GM18520 (cell line): ENCODE results near the gene ARHGEF16.

Source experiments
- ATAC-seq: cut with Tn5 transposase; IDR thresholded peaks from one replicate; pipeline ENCODE4 v1.9.1; 2021; ENCODE audit not compliant: unreplicated experiment

Gene ARHGEF16

DNA sequence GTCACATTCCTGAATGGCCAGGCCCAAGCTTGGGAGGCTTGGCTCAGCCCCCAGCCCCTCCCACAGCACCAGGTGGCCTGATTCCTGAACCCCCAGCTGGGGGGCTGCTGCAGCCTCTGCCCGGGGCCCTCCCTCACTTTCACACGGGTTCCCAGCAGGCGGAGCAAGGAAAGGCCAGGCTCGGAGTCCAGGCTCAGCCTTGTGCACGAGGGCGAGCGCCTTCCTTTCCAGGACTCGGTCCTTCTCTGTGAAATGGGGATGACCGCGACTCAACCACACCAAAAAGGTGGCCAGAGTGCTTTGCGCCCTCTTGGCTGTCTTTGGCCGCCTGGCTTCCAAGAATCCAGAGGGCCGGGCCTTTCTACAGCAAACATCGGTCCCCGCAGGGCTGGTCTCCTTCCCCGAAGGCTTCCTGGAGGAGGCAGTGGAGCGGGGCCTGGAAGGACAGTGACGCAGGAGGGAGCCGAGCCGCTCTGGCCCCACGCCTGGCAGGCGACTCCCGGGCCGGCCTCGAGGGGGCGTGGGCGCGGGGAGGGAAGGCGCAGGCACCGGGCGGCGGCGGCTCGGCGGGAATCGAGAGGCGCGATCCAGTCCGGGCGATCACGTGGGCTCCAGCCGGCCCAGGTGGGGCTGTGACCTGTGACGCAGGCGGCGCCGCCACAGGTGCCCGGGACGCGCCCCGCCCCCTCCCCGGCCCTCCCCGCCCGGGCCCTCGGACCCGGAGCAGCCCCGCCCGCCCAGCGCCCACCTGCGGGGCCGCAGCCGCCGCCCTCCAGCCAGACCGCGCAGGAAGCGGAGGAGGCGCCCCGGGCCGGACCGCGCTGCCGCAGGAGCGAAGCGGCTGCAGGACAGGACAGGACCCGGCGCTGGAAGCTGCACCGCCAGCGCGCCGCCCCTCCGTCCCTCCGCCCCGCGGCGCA, at the start of gene ARHGEF16:
TSS of gene ARHGEF16 (plus strand) at position 775 of the 920 bp plus-strand sequence. CDS start 8,420 bp downstream, outside the sequence.
- ATAC-seq, result no peak

DNA sequence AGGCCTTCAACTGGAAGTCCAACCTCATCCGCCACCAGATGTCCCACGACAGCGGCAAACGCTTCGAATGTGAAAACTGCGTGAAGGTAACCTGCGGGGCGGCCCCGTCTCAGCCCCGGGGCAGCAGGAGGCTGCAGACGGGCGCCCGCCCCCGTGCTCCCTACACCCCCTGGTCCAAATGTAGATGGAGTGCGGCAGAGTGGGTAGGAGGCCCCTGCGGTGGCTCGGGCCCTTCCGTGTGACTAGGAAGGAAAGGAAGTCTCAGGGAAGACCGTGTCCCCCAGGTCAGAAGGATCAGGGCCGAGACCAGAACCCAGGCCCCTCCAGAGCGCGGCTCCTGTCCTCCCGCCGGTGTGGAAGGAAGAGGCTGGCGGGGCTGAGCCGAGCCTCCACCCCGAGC, 49.7 kb upstream of the ARHGEF16 start:
- no peak for ATAC-seq

DNA sequence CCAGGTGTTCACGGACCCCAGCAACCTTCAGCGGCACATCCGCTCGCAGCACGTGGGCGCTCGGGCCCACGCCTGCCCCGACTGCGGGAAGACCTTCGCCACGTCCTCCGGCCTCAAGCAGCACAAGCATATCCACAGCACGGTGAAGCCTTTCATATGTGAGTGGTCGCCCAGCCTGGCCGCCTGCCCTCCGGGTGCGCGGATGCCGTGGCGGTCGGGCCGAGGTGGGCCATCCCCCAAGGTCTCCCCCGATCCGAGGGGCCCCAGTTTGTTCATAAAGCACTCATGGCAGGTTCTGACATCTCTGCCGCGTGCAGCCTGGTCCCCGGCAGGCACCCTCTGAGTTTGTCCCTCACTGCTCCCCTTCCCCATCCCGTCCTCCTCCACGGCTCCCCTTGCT, 49.0 kb upstream of the ARHGEF16 start:
- no peak for ATAC-seq

DNA sequence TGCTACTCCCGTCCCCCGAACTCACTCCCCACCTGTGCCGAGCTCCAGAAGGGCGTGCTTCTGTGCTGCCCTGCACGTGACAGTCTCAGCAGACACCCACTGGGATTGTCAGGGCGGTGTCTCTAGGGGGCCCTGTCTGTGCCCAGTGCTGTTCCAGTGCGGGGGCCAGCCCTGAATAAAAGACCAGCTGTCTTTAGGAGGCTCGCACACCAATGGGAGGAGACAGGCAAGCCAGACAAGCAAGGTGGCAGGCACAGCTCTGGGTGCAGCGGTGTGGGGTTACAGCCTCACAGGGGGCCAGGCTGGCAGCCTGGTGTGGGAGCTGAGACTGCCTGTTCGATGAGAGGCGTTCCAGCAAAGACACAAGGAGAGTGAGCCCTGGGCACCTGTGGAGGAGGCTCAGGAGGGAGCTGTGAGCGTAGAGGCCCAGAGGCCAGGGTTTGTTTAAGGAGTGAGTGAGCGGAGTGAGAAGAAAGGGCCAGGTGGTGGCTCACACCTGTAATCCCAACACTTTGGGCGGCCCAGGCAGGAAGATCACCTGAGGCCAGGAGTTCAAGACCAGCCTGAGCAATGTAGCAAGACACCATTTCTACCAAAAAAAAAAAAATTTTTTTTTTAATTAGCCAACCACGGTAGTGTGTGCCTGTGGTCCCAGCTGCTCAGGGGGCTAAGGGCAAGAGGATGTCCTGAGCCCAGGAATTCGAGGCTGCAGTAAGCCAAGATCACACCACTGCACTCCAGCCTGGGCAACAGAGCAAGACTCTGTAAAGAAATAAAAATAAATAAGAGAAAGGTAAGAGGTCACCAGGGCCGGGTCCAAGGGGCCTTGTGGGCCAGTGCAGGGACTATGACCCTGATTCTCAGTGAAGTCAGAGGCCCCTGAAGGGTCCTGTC, 48.2 kb upstream of the ARHGEF16 start:
- no peak for ATAC-seq

DNA sequence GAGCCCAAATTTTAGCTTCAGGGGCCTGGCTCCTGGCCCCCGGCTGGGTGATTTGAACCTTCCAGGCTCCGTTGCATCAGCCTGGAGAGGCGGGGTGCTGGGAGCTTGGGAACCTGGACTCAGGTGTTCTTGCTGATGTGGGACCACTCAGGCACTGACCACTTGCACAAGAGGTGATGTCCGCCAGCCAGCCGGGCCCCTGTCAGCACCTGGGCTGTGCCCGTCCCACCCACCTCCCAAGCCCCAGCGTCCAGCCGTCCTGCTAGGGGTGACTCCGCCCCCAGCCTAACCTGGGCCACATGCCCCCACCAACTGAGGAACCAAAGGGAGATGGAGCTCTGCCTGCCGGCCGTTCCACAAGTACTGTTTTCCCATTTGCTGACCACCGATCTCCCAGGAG, 47.4 kb upstream of the ARHGEF16 start:
- ATAC-seq, result no peak

DNA sequence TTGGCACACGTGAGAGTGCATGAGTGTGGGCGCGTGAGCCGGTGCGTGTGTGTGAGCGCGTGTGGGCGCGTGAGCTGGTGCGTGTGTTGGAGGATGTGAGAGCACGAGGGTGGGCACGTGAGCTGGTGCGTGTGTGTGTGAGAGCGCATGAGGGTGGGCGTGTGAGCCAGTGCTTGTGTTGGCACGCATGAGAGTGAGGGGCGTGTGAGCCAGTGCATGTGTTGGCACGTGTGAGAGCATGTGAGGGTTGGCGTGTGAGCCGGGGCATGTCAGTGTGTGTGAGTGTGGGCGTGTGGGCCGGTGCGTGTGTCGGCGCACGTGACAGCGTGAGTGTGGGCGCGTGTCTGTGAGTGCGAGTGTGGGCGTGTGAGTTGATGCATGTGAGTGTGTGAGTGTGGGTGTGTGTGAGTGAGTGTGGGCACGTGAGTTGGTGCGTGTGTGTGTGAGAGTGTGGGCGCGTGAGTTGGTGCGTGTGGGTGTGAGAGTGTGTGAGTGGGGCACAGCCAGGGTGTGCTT, 45.7 kb upstream of the ARHGEF16 start:
- ATAC-seq, result no peak

DNA sequence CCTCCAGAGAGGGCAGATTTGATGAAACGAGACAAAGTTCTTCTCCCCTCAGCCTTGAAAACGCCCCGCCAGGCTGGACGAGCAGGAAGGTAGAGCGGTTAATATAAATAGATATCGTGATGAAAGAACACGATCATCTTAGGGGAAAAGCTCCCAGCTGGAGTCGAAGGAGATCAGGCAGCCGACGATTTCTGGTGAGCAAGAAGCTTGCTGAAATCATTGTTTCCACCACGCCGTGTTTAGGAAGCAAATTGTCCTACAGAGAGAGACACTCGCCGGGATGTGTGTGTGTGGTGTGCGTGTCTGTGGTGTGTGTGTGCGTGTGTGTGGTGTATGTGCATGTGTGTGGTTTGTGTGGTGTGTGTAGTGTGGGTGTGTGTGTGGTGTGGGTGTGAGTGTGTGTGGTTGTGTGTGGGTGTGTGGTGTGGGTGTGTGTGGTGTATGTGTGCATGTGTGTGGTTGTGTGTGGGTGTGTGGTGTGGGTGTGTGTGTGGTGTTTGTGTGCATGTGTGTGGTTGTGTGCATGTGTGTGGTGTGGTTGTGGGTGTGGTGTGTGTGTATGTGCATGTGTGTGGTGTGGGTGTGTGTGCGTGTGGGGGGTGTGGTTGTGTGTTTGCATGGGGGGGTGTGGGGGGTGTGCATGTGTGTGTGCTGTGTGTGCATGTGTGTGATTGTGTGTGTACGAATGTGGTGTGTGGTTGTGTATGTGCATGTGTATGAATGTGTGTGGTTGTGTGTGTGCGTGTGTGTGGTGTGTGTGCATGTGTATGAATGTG, 44.9 kb upstream of the ARHGEF16 start:
- ATAC-seq, result no peak

DNA sequence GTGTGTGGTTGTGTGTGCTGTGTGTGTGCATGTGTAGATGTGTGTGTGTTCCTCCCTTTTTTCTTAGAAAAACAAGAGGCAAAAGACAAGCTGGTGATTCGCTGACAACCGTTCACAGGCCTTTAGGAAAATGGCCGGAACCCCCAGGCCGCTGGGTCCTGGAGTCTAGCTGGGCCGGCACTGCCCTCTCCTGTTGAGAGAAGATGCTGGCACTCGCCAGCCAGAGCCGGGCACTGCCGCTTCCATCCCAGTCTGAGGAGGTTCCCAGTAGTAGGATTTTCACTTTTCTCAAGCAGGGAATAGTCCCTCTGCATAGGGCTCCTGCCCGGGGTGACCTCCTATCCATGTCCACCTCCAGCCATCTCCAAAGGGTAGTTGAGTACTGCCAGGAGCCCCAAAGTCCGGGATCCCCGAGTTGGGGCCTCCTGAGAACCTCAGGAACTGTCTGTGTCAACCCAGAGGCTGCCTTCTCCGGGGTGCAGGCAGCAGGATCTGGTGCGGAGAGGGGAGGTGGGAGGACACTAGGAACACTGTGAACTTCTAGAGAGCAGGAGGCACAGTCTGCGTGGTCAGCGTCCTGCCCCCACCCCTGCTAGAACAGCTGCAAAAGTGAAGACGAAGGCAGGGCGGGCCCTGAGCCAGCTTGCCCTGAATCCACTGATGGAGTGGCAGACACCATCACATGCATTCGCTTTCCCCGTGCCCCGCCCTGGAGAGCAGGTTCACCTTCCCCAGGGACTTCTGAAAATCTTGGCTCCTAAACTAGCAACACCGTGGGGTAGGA, 44.1 kb upstream of the ARHGEF16 start:
- ATAC-seq, result no peak

DNA sequence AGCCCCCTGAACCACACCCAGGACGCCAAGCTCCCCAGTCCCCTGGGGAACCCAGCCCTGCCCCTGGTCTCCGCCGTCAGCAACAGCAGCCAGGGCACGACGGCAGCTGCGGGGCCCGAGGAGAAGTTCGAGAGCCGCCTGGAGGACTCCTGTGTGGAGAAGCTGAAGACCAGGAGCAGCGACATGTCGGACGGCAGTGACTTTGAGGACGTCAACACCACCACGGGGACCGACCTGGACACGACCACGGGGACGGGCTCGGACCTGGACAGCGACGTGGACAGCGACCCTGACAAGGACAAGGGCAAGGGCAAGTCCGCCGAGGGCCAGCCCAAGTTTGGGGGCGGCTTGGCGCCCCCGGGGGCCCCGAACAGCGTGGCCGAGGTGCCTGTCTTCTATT, 42.7 kb upstream of the ARHGEF16 start:
- ATAC-seq, result no peak

DNA sequence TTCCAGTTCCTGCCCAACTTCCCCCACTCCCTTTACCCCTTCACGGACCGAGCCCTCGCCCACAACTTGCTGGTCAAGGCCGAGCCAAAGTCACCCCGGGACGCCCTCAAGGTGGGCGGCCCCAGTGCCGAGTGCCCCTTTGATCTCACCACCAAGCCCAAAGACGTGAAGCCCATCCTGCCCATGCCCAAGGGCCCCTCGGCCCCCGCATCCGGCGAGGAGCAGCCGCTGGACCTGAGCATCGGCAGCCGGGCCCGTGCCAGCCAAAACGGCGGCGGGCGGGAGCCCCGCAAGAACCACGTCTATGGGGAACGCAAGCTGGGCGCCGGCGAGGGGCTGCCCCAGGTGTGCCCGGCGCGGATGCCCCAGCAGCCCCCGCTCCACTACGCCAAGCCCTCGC, 42.1 kb upstream of the ARHGEF16 start:
- ATAC-seq, result no peak

DNA sequence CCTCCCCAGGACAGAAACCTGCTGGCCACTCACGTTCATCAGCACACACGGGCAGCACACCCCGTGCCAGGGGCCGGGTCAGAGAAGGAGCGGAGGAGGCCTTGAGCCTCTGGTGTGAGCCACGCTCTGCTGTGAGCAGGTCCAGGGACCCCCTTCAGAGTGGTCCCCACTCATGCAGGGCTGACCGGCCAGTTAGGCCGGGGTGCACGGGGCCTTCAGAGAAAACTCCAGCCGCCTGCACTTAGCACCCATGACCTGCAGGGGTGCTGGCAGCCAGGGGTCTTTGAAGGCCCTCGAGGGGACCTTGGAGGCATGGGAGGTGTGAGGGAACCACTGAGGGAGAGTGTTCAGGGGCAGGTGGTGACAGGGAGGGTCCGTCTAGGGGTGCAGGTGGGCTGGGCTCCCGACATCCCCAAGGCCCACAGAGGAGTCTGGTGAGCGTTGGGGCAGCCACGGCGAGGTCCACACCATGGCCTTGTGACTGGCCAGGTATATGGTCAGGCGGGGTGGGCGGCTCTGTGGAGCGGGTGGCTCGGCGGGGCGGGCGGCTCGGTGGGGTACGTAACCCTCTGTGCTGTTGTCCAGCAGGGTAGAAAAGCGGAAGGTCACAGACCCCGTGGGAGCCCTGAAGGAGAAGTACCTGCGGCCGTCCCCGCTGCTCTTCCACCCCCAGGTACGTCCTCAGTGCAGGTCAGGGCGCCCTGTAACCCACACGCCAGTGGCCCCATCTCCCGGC, 40.3 kb upstream of the ARHGEF16 start:
- ATAC-seq, result no peak

DNA sequence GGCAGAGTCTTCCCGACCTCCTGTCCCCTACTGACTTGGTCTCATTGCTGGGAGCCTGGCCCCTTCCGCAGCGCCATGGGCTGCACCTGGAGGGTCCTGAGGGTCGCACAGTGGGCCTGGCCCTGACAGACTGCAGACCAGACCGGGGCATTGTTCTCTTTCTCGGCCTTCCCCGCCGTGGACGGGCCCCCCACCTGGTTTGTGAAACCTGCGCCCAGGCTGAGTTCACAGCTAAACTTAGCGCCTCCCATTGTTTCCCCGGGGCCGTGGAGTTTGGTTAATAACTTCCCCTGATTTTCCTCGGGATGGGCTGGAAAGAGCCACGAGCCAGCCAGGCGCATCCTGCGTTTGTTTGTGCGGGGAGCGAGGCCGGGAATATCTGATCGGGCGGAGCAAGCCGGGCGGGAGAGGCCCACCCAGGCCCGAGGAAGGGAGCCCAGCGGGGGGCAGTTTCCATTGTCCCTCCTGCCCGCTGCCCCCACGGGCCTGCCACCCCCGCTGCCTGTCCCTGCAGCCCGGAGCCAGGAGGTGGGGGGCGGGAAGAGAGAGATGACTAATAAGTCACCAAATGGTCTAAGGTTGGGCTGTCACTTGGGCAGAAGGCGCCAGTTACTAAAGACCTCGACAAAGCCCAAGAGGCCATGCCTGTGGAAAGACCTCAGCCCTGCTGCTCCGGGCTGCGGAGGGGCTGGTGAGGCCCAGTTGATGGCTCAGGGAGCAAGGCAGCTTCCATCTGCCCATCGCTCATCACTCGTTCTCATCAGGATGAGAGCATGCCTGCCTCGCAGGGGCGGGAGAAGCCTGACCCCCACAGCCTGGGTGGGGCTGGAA, 39.0 kb upstream of the ARHGEF16 start:
- no peak for ATAC-seq

DNA sequence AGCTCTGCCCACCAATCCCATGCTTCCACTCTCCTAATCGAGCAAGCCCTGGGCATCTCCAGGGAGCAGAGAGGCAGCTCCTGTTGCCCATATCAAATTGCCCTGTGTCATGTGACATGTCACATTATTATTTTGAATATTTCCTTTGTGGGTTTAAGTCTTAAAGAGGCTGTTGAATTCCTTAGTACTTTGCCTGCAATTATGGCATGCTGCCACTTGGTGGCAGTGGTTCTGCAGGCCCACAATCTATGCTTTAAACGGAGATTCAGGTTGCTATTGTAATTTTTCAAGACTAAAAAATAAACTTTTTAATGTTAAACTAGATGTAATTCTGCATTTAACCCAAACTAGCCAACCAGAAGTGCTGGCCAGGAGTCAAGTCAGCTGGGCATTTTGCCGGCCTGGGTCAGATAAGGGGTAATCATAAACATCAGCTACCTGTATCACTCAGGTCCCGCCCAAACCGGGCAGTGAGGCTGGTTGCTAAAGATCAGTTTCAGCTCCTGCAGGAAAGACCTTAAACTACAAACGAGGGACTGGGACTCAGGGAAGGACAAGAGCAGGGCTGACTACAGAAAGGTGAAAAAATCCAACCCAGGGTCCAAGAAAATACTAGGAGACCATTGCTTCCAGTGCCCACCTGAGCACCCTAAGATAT, 37.3 kb upstream of the ARHGEF16 start:
- ATAC-seq, result no peak

DNA sequence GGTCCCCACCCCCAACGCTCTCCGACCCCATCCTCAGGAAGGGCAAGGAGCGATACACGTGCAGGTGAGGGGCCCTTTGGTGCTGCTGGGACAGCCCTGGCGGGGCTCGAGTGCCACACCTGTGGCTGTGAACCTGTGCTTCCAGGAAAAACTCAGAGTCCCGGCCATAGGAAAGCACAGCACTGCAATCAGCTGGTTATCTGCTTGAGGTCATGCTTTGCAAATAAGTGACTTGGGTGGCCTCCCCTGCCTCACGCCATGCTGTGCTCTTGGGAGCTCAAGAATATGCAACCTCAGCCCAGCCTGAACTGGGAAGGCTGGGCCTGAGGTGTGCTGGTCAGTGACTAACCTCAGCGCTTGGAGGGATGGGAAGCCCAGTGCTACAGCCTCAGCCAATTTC, 36.5 kb upstream of the ARHGEF16 start:
- ATAC-seq, result no peak

DNA sequence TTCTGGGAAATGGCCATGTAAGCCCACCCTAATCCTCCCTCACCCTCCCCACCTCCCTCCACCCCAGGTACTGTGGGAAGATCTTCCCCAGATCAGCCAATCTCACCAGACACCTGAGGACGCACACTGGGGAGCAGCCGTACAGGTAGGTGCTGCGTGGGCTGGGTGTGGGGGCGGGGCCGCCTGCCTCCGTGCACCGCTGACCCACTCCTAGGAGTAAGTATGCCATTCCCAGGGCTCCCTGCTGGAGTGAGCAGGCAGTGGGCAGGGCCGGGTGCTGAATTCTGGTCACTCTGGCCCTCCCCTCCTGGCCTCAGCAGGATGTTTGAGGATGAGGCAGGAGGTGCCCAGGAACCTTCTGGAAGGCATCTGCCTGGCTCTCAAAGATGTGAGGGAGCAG, 35.9 kb upstream of the ARHGEF16 start:
- ATAC-seq, result no peak

DNA sequence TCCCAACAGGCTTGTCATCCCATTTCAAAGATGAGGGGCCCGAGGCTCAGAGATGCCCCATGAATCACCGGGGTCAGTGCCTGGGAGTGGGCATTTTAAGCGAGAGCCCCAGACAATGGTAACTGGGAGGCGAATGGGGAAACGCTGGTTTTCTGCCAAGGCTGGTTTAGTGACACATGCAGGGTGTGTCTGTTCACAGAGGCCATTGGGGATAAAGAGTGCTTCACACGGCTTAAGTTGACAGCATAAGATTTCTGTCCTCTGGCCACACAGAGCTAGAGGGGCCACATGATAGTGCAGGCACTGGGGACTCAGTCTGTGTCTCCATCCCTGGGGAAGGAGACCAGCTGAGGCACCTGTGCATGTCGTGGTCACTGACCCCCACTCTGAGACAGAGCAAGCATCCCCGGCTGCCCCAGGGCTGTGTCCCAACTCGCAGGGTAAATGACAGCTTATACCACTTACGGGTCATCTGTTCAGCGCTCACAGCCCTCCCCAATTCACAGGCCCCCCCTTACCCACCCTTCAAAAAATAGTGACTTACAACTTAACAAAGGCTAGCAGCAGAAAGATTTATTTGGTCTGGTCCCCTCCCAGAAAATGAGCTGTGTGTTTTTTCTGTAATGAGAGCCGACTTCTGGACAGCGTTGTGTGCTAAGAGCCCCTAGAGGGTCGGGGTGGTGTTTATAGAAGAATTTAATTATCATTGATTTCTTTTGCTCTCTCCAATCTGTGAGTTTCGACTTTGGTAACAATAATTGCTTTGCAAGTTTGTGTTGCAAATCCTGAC, 34.9 kb upstream of the ARHGEF16 start:
- no peak for ATAC-seq

DNA sequence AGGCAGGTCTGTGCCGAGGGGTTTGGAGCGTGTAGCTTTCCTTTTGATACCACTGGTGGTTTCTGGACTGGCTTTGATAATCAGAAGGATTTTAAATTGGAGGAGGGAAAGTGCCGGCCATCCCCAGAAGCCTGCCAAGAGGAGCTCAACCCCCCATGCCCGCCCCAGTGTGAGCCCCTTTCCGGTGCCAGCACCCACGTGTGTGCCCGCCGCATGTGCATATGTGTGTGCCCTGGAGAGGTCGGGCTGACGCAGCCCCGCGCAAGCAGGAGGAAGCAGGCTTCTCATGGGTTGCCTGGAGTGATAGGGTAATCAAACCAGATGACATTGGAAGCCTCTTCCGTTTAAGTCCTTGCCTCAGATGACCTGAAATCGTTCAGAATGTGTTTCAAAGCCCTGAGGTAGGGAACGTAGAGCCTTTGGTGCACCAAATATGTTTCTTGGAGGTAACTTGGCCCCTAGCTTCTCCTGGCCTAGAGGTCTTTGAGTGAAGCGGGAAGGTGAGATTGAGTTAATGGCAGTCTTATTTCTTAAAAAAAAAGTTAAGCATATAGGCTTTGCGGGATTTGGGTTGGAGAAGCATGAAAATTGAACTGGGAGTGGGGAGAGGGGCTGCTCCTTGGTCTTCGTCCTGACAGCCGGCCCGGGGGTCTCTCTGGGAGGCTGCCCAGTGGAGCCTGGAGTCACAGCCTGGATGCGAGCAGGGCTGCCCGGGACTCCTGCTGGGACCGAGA, 34.1 kb upstream of the ARHGEF16 start:
- ATAC-seq, result no peak
